ENCODE results near the gene PMAIP1. TPM values are rescaled to one million over a fixed set of nuclear protein-coding genes. Genes with fewer than 3 reads are reported as not detected.
A peak's percentile ranks its signal among the peaks of the same experiment; 100 is the strongest.

Gene PMAIP1
- total and polyA plus RNA-seq, 9 of the 15 experiments (the other 6 are each of a cell fraction or from before 2014, with no cell fraction given) = 8.0 to 22.9 (median 14.9) TPM

DNA sequence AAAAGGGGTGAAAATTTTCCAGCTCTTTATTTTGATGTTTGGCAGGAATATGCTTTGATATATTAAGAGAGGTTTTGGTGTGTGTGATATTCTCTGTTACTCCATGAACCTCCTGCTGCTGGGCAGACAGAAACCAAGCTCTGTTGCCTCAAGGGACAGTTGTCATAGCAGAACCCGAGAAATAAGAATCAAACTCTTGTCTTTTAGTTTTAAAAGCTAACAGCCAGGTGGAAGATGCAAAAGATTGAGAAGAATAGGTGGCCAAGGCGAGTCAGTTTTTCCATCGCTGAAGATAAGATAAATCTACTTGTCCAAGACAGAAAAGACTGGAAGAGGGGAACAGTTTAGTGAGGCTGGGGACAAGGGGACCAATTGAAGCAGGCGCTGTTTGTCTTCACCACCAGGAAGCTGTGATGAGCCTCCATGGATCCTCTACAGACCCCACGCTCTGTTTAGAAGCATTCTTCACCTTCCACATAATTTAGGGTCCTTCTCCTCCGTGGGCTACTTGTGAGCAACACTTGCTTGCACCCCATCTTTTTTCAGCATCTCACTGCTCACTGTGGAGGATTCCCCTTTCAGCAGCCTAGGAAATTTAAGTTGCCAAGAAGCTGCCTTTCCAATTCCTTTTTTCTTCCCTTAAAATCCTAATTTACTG, 23.9 kb downstream of the PMAIP1 start:
- BruUV-seq (replicated peaks) = no TSS peak
- in situ Hi-C loops (cut with MboI) = no loop called here
- CTCF ChIA-PET (ENCODE audit: low intra/inter-chr PET ratio) = no interaction called here

DNA sequence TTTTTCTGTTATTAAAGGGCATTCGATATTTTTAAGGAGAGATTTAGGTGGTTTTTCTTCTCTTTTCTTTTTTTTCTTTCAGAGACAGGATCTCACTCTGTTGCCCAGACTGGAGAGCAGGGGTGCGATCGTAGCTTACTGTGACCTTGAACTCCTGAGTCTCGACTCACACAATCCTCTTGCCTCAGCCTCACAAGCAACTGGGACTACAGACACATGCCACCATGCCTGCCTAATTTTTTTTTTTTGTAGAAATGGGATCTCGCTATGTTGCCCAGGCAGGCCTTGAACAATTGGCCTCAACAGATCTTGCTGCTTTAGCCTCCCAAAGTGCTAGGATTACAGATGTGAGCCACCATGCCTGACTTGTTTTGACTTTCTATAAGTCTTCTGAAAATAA, 26.3 kb downstream of the PMAIP1 start:
- peaks cover 0 to 12% of the 10 kb centered on the region in 2 experiments; a peak in 2 of 5 replicates for H3K4me1 ChIP-seq (replicated peaks in 1 of 2; ENCODE audit: control insufficient read depth in 2 of 2, insufficient read depth in 2 of 2, low read length in 2 of 2)
- ChIA-PET CTCF (ENCODE audit: low intra/inter-chr PET ratio) (no interaction called here), POLR2A (no interaction called here)
- no peaks in the 10 kb centered on the region for H3K9me3 ChIP-seq (replicated peaks; ENCODE audit: control insufficient read depth, insufficient read depth, low read depth, low read length)
- H3K79me2 ChIP-seq (ENCODE audit: control insufficient read depth, insufficient read depth, low read length) = no peaks in the 10 kb centered on the region
- in situ Hi-C loops (cut with MboI) (no loop called here), intact Hi-C loops (cut with micrococcal nuclease) (no loop called here)
- H3K27me3 ChIP-seq (ENCODE audit: control insufficient read depth in 2 of 2, insufficient read depth in 2 of 2, low read length in 2 of 2) = no peaks in the 10 kb centered on the region
- no peak overlapping the region for H3K9ac ChIP-seq (ENCODE audit: insufficient read depth in 1 of 2, low read depth in 2 of 2, low read length in 2 of 2)
- H4K20me1 ChIP-seq (replicated peaks; ENCODE audit: control insufficient read depth, insufficient read depth, low read length) = no peaks in the 10 kb centered on the region
- no peaks in the 10 kb centered on the region for H3K9me1 ChIP-seq (ENCODE audit: control insufficient read depth, insufficient read depth, low read length)
- no peak overlapping the region for H3K4me3 ChIP-seq
- H3K36me3 ChIP-seq (ENCODE audit: control insufficient read depth, insufficient read depth, low read length) = no peaks in the 10 kb centered on the region
- DNase-seq (ENCODE audit: extremely low read depth in 1 of 4, low spot score in 3 of 4) (no peak), FAIRE-seq (no peak), ATAC-seq (no peak)
- peak; percentile 46; the same call in 1 of the 2 replicates for TF ChIP-seq ZNF121 (CRISPR knock-in tag; conservative IDR thresholded peaks at IDR 0.05)
- TF ChIP-seq, protein P1, sequence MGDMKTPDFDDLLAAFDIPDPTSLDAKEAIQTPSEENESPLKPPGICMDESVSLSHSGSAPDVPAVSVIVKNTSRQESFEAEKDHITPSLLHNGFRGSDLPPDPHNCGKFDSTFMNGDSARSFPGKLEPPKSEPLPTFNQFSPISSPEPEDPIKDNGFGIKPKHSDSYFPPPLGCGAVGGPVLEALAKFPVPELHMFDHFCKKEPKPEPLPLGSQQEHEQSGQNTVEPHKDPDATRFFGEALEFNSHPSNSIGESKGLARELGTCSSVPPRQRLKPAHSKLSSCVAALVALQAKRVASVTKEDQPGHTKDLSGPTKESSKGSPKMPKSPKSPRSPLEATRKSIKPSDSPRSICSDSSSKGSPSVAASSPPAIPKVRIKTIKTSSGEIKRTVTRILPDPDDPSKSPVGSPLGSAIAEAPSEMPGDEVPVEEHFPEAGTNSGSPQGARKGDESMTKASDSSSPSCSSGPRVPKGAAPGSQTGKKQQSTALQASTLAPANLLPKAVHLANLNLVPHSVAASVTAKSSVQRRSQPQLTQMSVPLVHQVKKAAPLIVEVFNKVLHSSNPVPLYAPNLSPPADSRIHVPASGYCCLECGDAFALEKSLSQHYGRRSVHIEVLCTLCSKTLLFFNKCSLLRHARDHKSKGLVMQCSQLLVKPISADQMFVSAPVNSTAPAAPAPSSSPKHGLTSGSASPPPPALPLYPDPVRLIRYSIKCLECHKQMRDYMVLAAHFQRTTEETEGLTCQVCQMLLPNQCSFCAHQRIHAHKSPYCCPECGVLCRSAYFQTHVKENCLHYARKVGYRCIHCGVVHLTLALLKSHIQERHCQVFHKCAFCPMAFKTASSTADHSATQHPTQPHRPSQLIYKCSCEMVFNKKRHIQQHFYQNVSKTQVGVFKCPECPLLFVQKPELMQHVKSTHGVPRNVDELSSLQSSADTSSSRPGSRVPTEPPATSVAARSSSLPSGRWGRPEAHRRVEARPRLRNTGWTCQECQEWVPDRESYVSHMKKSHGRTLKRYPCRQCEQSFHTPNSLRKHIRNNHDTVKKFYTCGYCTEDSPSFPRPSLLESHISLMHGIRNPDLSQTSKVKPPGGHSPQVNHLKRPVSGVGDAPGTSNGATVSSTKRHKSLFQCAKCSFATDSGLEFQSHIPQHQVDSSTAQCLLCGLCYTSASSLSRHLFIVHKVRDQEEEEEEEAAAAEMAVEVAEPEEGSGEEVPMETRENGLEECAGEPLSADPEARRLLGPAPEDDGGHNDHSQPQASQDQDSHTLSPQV (IDR thresholded peaks at IDR 0.05) = no peak
- WGBS (ENCODE audit: insufficient coverage, low coverage, missing lambda C conversion rate) = 90% methylated on average over 4 of the region's 5 CpGs
- no TSS peak for BruUV-seq (replicated peaks)
- H2AFZ ChIP-seq (ENCODE audit: low read depth, low read length) = no peak overlapping the region
- no peak overlapping the region for H3K4me2 ChIP-seq (ENCODE audit: insufficient read depth, low read length)
- no peak overlapping the region for H3K27ac ChIP-seq (ENCODE audit: extremely low read depth, low read depth, low read length)

More for the DNA sequence above, 23.9 kb downstream of the PMAIP1 start:
- intact Hi-C loops (cut with micrococcal nuclease) = no loop called here
- WGBS (ENCODE audit: insufficient coverage, low coverage, missing lambda C conversion rate) = 27% methylated on average over 5 of the region's 6 CpGs
- H3K9ac ChIP-seq (ENCODE audit: insufficient read depth in 1 of 2, low read depth in 2 of 2, low read length in 2 of 2) = no peak overlapping the region
- DNase-seq (ENCODE audit: extremely low read depth in 1 of 4, low spot score in 3 of 4) (no peak), ATAC-seq (no peak), FAIRE-seq (no peak)
- no peak overlapping the region for H3K4me2 ChIP-seq (ENCODE audit: insufficient read depth, low read length)
- H3K27me3 ChIP-seq (ENCODE audit: control insufficient read depth in 2 of 2, insufficient read depth in 2 of 2, low read length in 2 of 2) = no peaks in the 10 kb centered on the region
- H3K79me2 ChIP-seq (ENCODE audit: control insufficient read depth, insufficient read depth, low read length) = no peaks in the 10 kb centered on the region
- H3K4me1 ChIP-seq (replicated peaks in 1 of 2; ENCODE audit: control insufficient read depth in 2 of 2, insufficient read depth in 2 of 2, low read length in 2 of 2) = peaks cover 3 to 17% of the 10 kb centered on the region in 2 experiments; a peak in 4 of 5 replicates
- H2AFZ ChIP-seq (ENCODE audit: low read depth, low read length) = no peak overlapping the region
- TF ChIP-seq TCF7 (IDR thresholded peaks at IDR 0.05; ENCODE audit: borderline replicate concordance) (no peak), JUND (IDR thresholded peaks at IDR 0.05; ENCODE audit: borderline replicate concordance, low read depth, low read length) (peak; percentile 15; the same call in 1 of the 2 replicates), JUND (tag; IDR thresholded peaks at IDR 0.05; ENCODE audit: borderline replicate concordance, low read depth, low read length) (peak; percentile 47; the same call in 2 of the 3 replicates), FOSL1 (tag; conservative IDR thresholded peaks at IDR 0.05) (peak; percentile 40; the same call in 1 of the 2 replicates)
- H3K27ac ChIP-seq (ENCODE audit: extremely low read depth, low read depth, low read length) = no peak overlapping the region
- POLR2A ChIA-PET = interaction anchor here (0.9 to 1.3 kb wide), 3 partner anchors 8 to 23 kb away, joined by 3 to 4 read pairs (median 4); no protein-coding TSS in a partner anchor
- no peak overlapping the region for H3K4me3 ChIP-seq
- H3K9me3 ChIP-seq (replicated peaks; ENCODE audit: control insufficient read depth, insufficient read depth, low read depth, low read length) = no peaks in the 10 kb centered on the region
- no peaks in the 10 kb centered on the region for H3K9me1 ChIP-seq (ENCODE audit: control insufficient read depth, insufficient read depth, low read length)
- no peaks in the 10 kb centered on the region for H4K20me1 ChIP-seq (replicated peaks; ENCODE audit: control insufficient read depth, insufficient read depth, low read length)
- no peaks in the 10 kb centered on the region for H3K36me3 ChIP-seq (ENCODE audit: control insufficient read depth, insufficient read depth, low read length)
